ENCODE measurements around the gene PRKD1. TPM values are rescaled to one million over a fixed set of nuclear protein-coding genes. Genes with fewer than 3 reads are reported as not detected.

PRKD1 gene
- total RNA-seq, 2 experiments from 2014 or later = not detected

DNA sequence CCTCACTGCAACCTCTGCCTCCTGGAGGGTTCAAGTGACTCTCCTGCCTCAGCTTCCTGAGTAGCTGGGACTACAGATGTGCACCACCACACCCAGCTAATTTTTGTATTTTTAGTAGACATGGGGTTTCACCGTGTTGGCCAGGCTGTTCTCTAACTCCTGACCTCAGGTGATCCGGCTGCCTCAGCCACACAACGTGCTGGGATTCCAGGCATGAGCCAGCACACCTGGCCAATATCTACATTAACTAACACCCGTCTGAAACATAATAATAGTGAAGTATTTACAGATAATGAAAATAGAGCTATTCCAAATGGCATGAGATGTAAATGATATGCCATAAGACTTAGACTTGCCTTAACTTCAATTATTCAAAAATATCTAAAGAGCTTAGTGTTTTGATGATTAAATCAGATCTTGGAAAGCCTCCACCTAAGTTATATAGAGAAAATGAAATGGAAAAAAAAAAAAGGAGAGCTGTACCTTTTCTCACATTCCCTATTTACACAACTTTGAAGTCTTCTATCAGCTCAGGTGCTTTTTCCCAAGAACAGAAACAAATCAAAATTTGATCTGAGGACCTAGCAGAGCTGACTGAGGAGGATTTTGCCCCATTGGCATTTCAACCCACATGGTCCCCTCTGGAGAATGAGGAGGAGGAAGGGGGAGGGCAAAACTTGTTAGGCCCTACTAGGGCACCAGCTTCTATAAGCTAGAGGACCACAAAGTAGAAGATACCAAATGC is 309.2 kb downstream of the PRKD1 start:
- ATAC-seq (ENCODE audit: poor library complexity) (no peak), DNase-seq (no peak)
- Histone ChIP-seq H3K9me3 (ENCODE audit: control insufficient read depth in 1 of 2, insufficient read depth in 1 of 2, low read length in 2 of 2) (peaks cover 0 to 14% of the 10 kb centered on the region in 2 experiments), H3K27me3 (ENCODE audit: control insufficient read depth in 1 of 2, insufficient read depth in 2 of 2, low read length in 2 of 2) (no peaks in the 10 kb centered on the region), H3K27ac (ENCODE audit: low read depth in 1 of 2, low read length in 2 of 2) (no peak overlapping the region), H3K36me3 (ENCODE audit: insufficient read depth, low read length) (no peaks in the 10 kb centered on the region), H3K4me3 (ENCODE audit: low read length) (no peak overlapping the region), H3K4me1 (ENCODE audit: insufficient read depth, low read length) (no peaks in the 10 kb centered on the region)
- Mint-ChIP-seq H3K4me1 (ENCODE audit: low read depth) (no peaks in the 10 kb centered on the region), H3K4me3 (no peak overlapping the region), H3K27ac (no peak overlapping the region), H3K36me3 (ENCODE audit: low read depth) (no peaks in the 10 kb centered on the region), H3K27me3 (no peaks in the 10 kb centered on the region), H3K9me3 (peaks cover 13% of the 10 kb centered on the region)
- POLR2A ChIA-PET = no interaction called here
- intact Hi-C loops (cut with DNase I, micrococcal nuclease) = no loop called here
- TF ChIP-seq, protein P1, sequence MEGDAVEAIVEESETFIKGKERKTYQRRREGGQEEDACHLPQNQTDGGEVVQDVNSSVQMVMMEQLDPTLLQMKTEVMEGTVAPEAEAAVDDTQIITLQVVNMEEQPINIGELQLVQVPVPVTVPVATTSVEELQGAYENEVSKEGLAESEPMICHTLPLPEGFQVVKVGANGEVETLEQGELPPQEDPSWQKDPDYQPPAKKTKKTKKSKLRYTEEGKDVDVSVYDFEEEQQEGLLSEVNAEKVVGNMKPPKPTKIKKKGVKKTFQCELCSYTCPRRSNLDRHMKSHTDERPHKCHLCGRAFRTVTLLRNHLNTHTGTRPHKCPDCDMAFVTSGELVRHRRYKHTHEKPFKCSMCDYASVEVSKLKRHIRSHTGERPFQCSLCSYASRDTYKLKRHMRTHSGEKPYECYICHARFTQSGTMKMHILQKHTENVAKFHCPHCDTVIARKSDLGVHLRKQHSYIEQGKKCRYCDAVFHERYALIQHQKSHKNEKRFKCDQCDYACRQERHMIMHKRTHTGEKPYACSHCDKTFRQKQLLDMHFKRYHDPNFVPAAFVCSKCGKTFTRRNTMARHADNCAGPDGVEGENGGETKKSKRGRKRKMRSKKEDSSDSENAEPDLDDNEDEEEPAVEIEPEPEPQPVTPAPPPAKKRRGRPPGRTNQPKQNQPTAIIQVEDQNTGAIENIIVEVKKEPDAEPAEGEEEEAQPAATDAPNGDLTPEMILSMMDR (IDR thresholded peaks at IDR 0.05) = no peak
- CTCF ChIA-PET = no interaction called here

DNA sequence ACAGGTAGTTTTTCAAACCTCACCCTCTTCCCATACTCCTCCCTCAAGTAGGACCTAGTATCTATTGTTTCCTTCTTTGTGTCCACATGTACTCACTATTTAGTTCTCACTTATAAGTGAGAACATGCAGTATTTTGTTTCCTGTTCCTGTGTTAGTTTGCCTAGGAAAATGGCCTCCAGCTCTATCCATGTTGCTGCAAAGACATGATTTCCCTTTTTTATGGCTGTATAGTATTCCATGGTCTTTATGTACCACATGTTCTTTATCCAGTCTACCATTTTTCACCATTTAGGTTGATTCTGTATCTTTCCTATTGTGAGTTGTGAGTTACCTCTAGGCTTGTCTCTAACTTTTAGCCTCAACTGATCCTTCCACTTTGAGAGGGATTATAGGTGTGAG is 310.7 kb downstream of the PRKD1 start:
- H3K27me3 ChIP-seq (ENCODE audit: control insufficient read depth in 1 of 2, insufficient read depth in 2 of 2, low read length in 2 of 2) = no peaks in the 10 kb centered on the region
- no peaks in the 10 kb centered on the region for H3K36me3 Mint-ChIP-seq (ENCODE audit: low read depth)
- no peaks in the 10 kb centered on the region for H3K4me1 Mint-ChIP-seq (ENCODE audit: low read depth)
- H3K4me1 ChIP-seq (ENCODE audit: insufficient read depth, low read length) = no peaks in the 10 kb centered on the region
- TF ChIP-seq, protein P1 (IDR thresholded peaks at IDR 0.05) = no peak
- peaks cover 9% of the 10 kb centered on the region for H3K9me3 Mint-ChIP-seq
- H3K27me3 Mint-ChIP-seq = no peaks in the 10 kb centered on the region
- no peak overlapping the region for H3K27ac Mint-ChIP-seq
- no peak overlapping the region for H3K4me3 ChIP-seq (ENCODE audit: low read length)
- POLR2A ChIA-PET = no interaction called here
- CTCF ChIA-PET = no interaction called here
- no peak overlapping the region for H3K4me3 Mint-ChIP-seq
- no peak for DNase-seq
- H3K36me3 ChIP-seq (ENCODE audit: insufficient read depth, low read length) = no peaks in the 10 kb centered on the region
- H3K27ac ChIP-seq (ENCODE audit: low read depth in 1 of 2, low read length in 2 of 2) = no peak overlapping the region
- intact Hi-C loops (cut with DNase I, micrococcal nuclease) = no loop called here
- peaks cover 0 to 13% of the 10 kb centered on the region in 2 experiments for H3K9me3 ChIP-seq (ENCODE audit: control insufficient read depth in 1 of 2, insufficient read depth in 1 of 2, low read length in 2 of 2)
- no peak for ATAC-seq (ENCODE audit: poor library complexity)

DNA sequence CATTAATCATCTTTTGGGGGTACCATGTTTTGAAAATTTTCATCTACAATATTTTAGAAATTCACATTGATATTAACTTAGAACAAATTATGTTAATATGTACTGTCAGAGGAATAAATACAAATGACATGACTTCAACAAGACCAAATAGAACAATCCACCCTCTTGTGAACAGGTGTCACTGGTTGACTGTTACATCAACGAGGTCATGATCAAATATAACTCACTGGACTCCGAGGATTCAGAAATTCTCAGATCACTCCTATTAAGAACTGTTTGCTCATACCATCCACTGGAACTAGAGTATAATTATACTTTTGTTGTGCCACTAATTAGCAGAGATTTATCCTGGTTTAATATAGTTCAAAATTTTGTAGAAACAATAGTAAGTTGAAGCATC is 318.8 kb downstream of the PRKD1 start:
- H3K4me3 ChIP-seq (ENCODE audit: low read length) = no peak overlapping the region
- no peak overlapping the region for H3K27ac ChIP-seq (ENCODE audit: low read depth in 1 of 2, low read length in 2 of 2)
- ATAC-seq (ENCODE audit: poor library complexity) (no peak), DNase-seq (no peak)
- CTCF ChIA-PET = no interaction called here
- intact Hi-C loops (cut with DNase I, micrococcal nuclease) = no loop called here
- H3K27ac Mint-ChIP-seq = no peak overlapping the region
- no peak overlapping the region for H3K4me3 Mint-ChIP-seq
- no peaks in the 10 kb centered on the region for H3K36me3 Mint-ChIP-seq (ENCODE audit: low read depth)
- TF ChIP-seq, protein P1 (IDR thresholded peaks at IDR 0.05) = no peak
- POLR2A ChIA-PET = no interaction called here
- H3K4me1 ChIP-seq (ENCODE audit: insufficient read depth, low read length) = no peaks in the 10 kb centered on the region
- H3K27me3 Mint-ChIP-seq = no peaks in the 10 kb centered on the region
- peaks cover 0 to 5% of the 10 kb centered on the region in 2 experiments for H3K9me3 ChIP-seq (ENCODE audit: control insufficient read depth in 1 of 2, insufficient read depth in 1 of 2, low read length in 2 of 2)
- H3K27me3 ChIP-seq (ENCODE audit: control insufficient read depth in 1 of 2, insufficient read depth in 2 of 2, low read length in 2 of 2) = no peaks in the 10 kb centered on the region
- H3K4me1 Mint-ChIP-seq (ENCODE audit: low read depth) = no peaks in the 10 kb centered on the region
- peaks cover 2% of the 10 kb centered on the region for H3K9me3 Mint-ChIP-seq
- no peaks in the 10 kb centered on the region for H3K36me3 ChIP-seq (ENCODE audit: insufficient read depth, low read length)
